Erythroblast (primary cell): ENCODE measurements around the gene GRIK2.

ENCODE experiments used
- DNase-seq, 2 experiments: peaks; one replicate each; lab custom pipeline; 2025; lab: John Stamatoyannopoulos, UW
- GATA1 ChIP-seq: IDR thresholded peaks from 2 replicates; pipeline ENCODE4 v1.6.1; 2011; ENCODE audit warnings: low read depth, mild to moderate bottlenecking, control low read depth, low read length, moderate library complexity
- POLR2A ChIP-seq: IDR thresholded peaks from 2 replicates; pipeline ENCODE4 v1.6.1; 2011; ENCODE audit warnings: mild to moderate bottlenecking, low read length

Gene GRIK2

GRCh38 chr6:101912311-101912710, 518.8 kb downstream of the GRIK2 start:
- no peak for TF ChIP-seq POLR2A
- no peak for TF ChIP-seq GATA1
- no peak for DNase-seq

GRCh38 chr6:101918471-101918870, 525.0 kb downstream of the GRIK2 start:
- DNase-seq = no peak
- no peak for TF ChIP-seq GATA1
- no peak for TF ChIP-seq POLR2A

GRCh38 chr6:101921829-101922450, 528.4 kb downstream of the GRIK2 start:
- no peak for DNase-seq
- TF ChIP-seq GATA1 (no peak), POLR2A (no peak)

GRCh38 chr6:101926149-101926925, 532.8 kb downstream of the GRIK2 start:
- no peak for TF ChIP-seq GATA1
- no peak for TF ChIP-seq POLR2A

GRCh38 chr6:101931766-101932165, 538.3 kb downstream of the GRIK2 start:
- DNase-seq = no peak
- no peak for TF ChIP-seq POLR2A
- TF ChIP-seq GATA1 = no peak

More at GRCh38 chr6:101926149-101926925, 532.8 kb downstream of the GRIK2 start:
- no peak for DNase-seq

- no peak for DNase-seq
- TF ChIP-seq POLR2A = no peak
- no peak for TF ChIP-seq GATA1
Observed at GRCh38 chr6:101932704-101933103, 539.2 kb downstream of the GRIK2 start.

GRCh38 chr6:101935732-101936131, 542.2 kb downstream of the GRIK2 start:
- TF ChIP-seq POLR2A = no peak
- TF ChIP-seq GATA1 = no peak
- no peak for DNase-seq

GRCh38 chr6:101936516-101936915, 543.0 kb downstream of the GRIK2 start:
- no peak for DNase-seq
- TF ChIP-seq POLR2A = no peak
- no peak for TF ChIP-seq GATA1

- DNase-seq = no peak
- no peak for TF ChIP-seq GATA1
- TF ChIP-seq POLR2A = no peak
Observed at GRCh38 chr6:101937108-101937507, 543.6 kb downstream of the GRIK2 start.

GRCh38 chr6:101940391-101940790, 546.9 kb downstream of the GRIK2 start:
- no peak for TF ChIP-seq POLR2A
- no peak for TF ChIP-seq GATA1

GRCh38 chr6:101956961-101957360, 563.5 kb downstream of the GRIK2 start:
- TF ChIP-seq GATA1 (no peak), POLR2A (no peak)
- DNase-seq = no peak

More at GRCh38 chr6:101940391-101940790, 546.9 kb downstream of the GRIK2 start:
- no peak for DNase-seq

GRCh38 chr6:101961357-101961756, 567.8 kb downstream of the GRIK2 start:
- DNase-seq = no peak
- no peak for TF ChIP-seq POLR2A
- TF ChIP-seq GATA1 = no peak

- DNase-seq = no peak
- TF ChIP-seq POLR2A (no peak), GATA1 (no peak)
Observed at GRCh38 chr6:101980924-101981323, 587.4 kb downstream of the GRIK2 start.

- no peak for TF ChIP-seq GATA1
- TF ChIP-seq POLR2A = no peak
- no peak for DNase-seq
Observed at GRCh38 chr6:101986476-101986875, 593.0 kb downstream of the GRIK2 start.
